Effector CD8-positive, alpha-beta T cell (primary cell): Measurements from ENCODE around the gene SARS2.
"Not testable (repeated sequence)": the region's sequence is repeated elsewhere in the genome, so short reads cannot be mapped to it uniquely, and the experiment has no call there.

Experiments used
- DNase-seq: peaks from one replicate; lab custom pipeline; 2025; lab: John Stamatoyannopoulos, UW
- total RNA-seq, 4 experiments: gene quantifications; one replicate each; lab custom pipeline; 2026; lab: John Stamatoyannopoulos, UW

SARS2 gene, protein sequence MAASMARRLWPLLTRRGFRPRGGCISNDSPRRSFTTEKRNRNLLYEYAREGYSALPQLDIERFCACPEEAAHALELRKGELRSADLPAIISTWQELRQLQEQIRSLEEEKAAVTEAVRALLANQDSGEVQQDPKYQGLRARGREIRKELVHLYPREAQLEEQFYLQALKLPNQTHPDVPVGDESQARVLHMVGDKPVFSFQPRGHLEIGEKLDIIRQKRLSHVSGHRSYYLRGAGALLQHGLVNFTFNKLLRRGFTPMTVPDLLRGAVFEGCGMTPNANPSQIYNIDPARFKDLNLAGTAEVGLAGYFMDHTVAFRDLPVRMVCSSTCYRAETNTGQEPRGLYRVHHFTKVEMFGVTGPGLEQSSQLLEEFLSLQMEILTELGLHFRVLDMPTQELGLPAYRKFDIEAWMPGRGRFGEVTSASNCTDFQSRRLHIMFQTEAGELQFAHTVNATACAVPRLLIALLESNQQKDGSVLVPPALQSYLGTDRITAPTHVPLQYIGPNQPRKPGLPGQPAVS
- total RNA-seq: 2.3 to 5.8 (median 2.9) reads per million in 4 experiments

- DNase-seq: peak; percentile 92
Measured at GRCh38 chr19:38929929-38930775, at the start of gene SARS2. Gene SARS2, minus strand, starts transcription at chr19:38930763. Its CDS starts 27 bp downstream, at chr19:38930736.

GRCh38 chr19:38979812-38980211, 49.2 kb upstream of the SARS2 start:
- DNase-seq: no peak

- DNase-seq: no peak
Measured at GRCh38 chr19:38978326-38978689, 47.7 kb upstream of the SARS2 start.

- no peak for DNase-seq
Measured at GRCh38 chr19:38977445-38978325, 47.1 kb upstream of the SARS2 start.

- no peak for DNase-seq
Measured at GRCh38 chr19:38975861-38976271, 45.3 kb upstream of the SARS2 start.

DNA sequence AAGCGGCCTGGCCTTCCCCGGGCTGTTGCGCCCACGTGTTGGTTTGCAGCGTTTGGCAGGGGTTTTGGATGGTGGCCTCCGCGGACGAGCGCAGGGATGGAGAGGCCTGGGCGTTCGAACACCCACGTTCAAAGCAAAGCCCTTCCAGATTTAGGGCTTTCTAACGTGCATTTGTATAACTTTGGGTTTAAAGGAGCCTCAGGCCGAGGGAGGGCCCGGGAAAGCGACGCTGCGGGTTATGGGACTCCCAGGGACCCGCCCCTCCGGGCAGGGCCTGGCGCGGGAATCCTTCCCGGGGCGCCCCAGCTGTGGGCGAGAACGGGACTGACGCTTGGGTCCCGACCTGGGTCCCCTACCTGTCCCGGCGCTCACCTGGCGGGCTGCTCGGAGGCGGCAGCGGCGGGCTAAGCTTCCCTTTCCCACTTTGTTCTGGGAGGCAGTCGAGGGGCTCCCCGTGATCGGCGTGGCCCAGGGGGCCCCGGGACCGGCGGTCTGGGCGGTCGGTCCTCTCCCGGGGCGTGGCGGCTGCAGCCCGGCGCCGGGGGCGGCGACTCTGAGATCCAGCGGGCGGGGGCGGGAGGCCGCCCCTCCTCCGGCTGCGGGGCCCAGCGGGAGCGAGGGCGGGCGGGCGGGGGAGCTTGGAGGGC, 44.8 kb upstream of the SARS2 start, which contains the start of gene FBXO17:
Gene FBXO17, minus strand, starts transcription at position 529 of the 647 bp plus-strand sequence. CDS start 25,423 bp downstream, outside the sequence.
- no peak for DNase-seq

DNA sequence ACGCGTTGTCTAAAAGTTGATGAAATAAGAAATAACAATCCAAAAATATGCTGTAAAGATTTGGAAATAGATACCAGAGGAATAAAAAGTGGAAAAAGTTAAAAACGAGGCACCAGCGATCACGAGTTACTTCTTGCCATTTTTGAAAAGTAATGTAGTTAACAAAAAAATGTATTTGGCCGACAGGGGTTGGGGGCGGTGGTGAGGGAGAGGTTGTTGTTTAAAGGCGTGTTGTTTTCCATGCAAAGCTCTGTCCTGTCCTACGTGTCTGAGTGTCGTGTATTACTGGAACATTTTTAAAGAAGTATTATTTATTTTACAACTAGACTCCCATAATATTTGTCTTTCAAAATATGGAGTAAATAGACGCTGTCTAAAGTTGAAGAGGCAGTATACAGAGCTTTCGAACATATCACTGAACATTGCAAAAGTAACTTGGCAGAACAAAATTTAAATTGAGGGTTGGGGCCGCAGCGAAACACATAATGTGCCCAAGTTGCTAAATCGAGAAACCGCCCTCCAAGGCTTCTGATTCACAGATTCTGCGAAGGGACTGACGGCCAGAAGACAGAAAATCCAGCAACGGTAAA, 44.2 kb upstream of the SARS2 start:
- no peak for DNase-seq

GRCh38 chr19:38971672-38972071, 41.1 kb upstream of the SARS2 start:
- DNase-seq: no peak

GRCh38 chr19:38970664-38971532, 40.3 kb upstream of the SARS2 start:
- no peak for DNase-seq

- not testable (repeated sequence) for DNase-seq
Measured at GRCh38 chr19:38966149-38966548, 35.6 kb upstream of the SARS2 start.

- no peak for DNase-seq
Measured at GRCh38 chr19:38964738-38965137, 34.2 kb upstream of the SARS2 start.

DNA sequence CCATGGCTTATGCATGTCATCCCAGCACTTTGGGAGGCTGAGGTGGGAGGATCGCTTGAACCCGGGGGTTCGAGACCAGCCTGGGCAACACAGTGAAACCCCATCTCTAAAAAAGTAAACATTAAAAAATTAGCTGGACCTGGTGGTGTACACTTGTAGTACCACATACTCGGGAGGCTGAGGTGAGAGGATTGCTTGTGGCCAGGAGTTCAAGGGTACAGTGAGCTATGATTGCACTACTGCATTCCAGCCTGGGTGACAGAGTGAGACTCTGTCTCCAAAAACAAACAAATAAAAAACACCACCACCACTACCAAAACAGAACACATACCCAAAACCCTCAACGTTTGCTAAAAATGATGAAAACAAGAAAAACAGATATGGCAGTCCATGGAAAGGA, 29.1 kb upstream of the SARS2 start:
- no peak for DNase-seq

DNA sequence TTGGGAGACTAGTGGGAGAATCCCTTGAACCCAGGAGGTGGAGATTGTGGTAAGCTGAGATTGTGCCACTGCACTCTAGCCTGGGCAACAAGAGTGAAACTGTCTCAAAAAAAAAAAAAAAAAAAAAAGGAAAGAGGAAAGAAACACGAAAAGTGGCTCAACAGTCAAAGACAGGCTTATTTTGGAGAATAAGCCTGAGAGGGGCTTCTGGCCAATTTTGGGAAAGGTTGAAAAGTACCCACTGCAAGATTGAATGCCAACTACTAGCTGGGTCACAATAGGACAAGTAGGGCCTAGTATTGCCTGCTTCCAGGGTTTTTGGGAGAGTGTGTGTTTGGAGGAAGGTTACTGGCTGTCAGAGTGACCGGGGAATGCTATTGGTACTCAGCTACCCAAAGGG, 27.7 kb upstream of the SARS2 start:
- no peak for DNase-seq

- no peak for DNase-seq
Measured at GRCh38 chr19:38956264-38956663, 25.7 kb upstream of the SARS2 start.

DNA sequence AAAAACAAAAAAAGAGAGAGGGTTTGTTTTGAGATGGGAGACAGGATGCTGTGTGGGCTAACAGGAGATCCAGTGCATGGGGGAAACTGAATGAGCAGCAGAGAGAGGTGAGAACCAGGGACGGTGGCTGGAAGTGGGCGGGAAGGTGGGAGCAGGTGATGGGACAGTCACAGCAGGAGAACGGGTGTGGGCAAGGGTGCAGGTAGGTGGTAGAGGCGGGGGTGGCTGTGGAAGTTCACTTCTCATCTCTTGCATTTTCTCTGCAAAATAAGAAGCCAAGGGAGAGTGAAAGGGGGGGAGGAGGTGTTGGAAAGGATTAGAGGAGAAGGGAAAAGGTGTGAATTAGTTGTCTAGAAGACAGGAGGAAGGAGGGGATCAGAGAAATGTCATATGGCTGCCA, 23.1 kb upstream of the SARS2 start:
- no peak for DNase-seq

DNA sequence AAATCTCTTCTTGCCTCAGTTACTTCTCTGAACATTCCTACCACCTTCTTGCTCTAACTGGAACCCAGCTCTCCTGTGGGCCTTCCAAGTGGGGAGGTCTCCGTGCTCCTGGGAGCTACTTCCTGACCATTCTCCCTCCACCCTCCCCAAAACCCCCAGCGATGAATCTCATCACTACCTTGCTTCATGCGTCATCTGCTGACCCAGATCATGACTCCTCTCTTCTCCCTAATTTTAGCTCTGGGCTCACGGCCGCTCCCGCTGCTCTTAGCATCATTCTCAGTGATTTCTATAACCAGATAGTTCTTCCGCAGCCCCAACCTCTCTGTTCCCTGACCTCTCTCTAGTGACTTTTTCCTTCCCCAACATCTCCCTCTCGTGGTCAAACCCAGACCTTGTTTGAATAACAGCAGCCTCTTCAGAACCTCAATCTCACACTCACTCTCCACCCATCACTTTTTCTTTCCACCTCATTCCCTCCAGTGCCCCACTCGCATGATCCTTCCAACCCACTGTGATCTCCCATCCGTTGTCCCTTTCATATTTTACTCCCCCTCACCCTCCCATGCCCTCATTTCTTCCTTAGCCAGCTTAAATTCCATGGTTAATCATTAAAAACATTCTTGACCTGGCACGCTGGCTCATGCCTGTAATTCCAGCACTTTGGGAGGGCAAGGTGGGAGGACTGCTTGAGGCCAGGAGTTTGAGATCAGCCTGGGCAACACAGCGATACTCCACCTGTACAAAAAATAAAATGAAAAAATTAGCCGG, 22.0 kb upstream of the SARS2 start:
- no peak for DNase-seq

DNA sequence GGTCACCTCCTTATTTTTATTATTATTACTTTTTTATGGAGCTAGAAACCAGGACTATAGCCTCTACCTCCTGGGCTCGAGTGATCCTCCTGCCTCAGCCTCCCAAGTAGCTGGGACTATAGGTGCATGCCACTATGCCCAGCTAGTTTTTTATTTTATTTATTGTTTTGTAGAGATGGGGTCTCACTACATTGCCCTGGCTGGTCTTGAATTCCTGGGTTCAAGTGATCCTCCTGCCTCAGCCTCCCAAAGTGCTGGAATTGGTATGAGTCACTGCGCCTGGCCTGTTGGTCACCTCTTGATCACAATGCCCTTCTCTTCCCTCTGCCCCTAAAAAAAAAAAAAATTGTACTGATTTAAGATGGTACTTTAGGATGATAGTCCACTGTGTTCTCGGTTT, 20.6 kb upstream of the SARS2 start:
- DNase-seq: no peak

- peak; percentile 67 for DNase-seq
Measured at GRCh38 chr19:38949580-38950367, 19.2 kb upstream of the SARS2 start.
